PC-3 (cell line): Measurements from ENCODE around the gene IGF1. TPM values are rescaled to one million over a fixed set of nuclear protein-coding genes. Genes with fewer than 3 reads are reported as not detected.

Experiments
- ATAC-seq: fragments of 200-7000 bp; cut with Tn5 transposase; 2 replicates; pipeline ENCODE4 v1.9.1; 2020; ENCODE audit warnings: mild to moderate bottlenecking, moderate library complexity
- Bru-seq: library from RNA; stranded (reverse); fragments of 400-500 nt; gene quantifications from one replicate; lab custom pipeline; 2021; lab: Mats Ljungman, UMichigan
- BruChase-seq, 2 experiments: library from RNA; stranded (reverse); fragments of 400-500 nt; gene quantifications; one replicate each; lab custom pipeline; 2021; lab: Mats Ljungman, UMichigan
- BruUV-seq: library from RNA; stranded (reverse); fragments of 400-500 nt; replicated peaks from 2 replicates; lab custom pipeline; 2021; lab: Mats Ljungman, UMichigan
- CTCF ChIA-PET: fragments of 300-600 bp; sonication (Branson Sonifier 250); formaldehyde crosslinking; loops from one replicate; lab custom pipeline; 2022; ENCODE audit warnings: antibody characterized with exemption; lab: Charles Lee
- POLR2A ChIA-PET: fragments of 300-600 bp; sonication (Branson Sonifier 250); formaldehyde crosslinking; loops from one replicate; lab custom pipeline; 2022; ENCODE audit warnings: antibody characterized with exemption; ENCODE audit not compliant: unreplicated experiment; lab: Charles Lee
- DNase-seq: peaks from one replicate; pipeline ENCODE4 v3.0.0-alpha.2; 2015
- H2AFZ ChIP-seq: fragments of 300-600 bp; sonication (generic); 2 replicates; pipeline ENCODE4 v1.6.0; 2016; ENCODE audit warnings: antibody characterized with exemption, low read length
- H3F3A ChIP-seq: fragments of 300-600 bp; sonication (generic); one replicate; pipeline ENCODE4 v1.6.0; 2017; ENCODE audit warnings: antibody characterized with exemption, low read length, control low read depth, mild to moderate bottlenecking; ENCODE audit not compliant: unreplicated experiment
- H3K27ac ChIP-seq: fragments of 300-600 bp; sonication (generic); 2 replicates; pipeline ENCODE4 v1.5.1; 2016; ENCODE audit warnings: mild to moderate bottlenecking, low read length
- H3K27me3 ChIP-seq: fragments of 300-600 bp; sonication (generic); 2 replicates; pipeline ENCODE4 v1.6.1; 2016; ENCODE audit warnings: low read length, mixed read lengths
- H3K36me3 ChIP-seq: fragments of 300-600 bp; sonication (generic); 2 replicates; pipeline ENCODE4 v1.6.1; 2016; ENCODE audit warnings: low read depth, mixed run types, low read length, mixed read lengths
- H3K4me1 ChIP-seq: fragments of 300-600 bp; sonication (generic); 2 replicates; pipeline ENCODE4 v1.5.1; 2016; ENCODE audit warnings: low read length; ENCODE audit not compliant: insufficient read depth
- H3K4me2 ChIP-seq: fragments of 300-600 bp; sonication (generic); 2 replicates; pipeline ENCODE4 v1.6.0; 2016; ENCODE audit warnings: low read length
- H3K4me3 ChIP-seq: fragments of 300-600 bp; sonication (generic); 2 replicates; pipeline ENCODE4 v1.5.1; 2016; ENCODE audit warnings: mild to moderate bottlenecking, low read length, mixed read lengths
- H3K79me2 ChIP-seq: fragments of 300-600 bp; sonication (generic); 2 replicates; pipeline ENCODE4 v1.6.1; 2017; ENCODE audit warnings: low read length, mixed read lengths
- H3K9ac ChIP-seq: fragments of 300-600 bp; sonication (generic); 2 replicates; pipeline ENCODE4 v1.6.0; 2016; ENCODE audit warnings: mild to moderate bottlenecking, low read length
- H3K9me2 ChIP-seq: fragments of 300-600 bp; sonication (generic); replicated peaks from 2 replicates; pipeline ENCODE4 v1.6.1; 2016; ENCODE audit warnings: mixed run types, low read length, mixed read lengths
- H3K9me3 ChIP-seq: fragments of 300-600 bp; sonication (generic); 2 replicates; pipeline ENCODE4 v1.6.1; 2016; ENCODE audit warnings: low read length, mixed read lengths
- H4K20me1 ChIP-seq: fragments of 300-600 bp; sonication (generic); 2 replicates; pipeline ENCODE4 v1.6.1; 2016; ENCODE audit warnings: low read length, mixed read lengths
- EZH2 ChIP-seq: fragments of 300-600 bp; sonication (generic); IDR thresholded peaks from one replicate; pipeline ENCODE4 v1.6.1; 2017; ENCODE audit warnings: antibody characterized with exemption, mild to moderate bottlenecking, low read length; ENCODE audit not compliant: unreplicated experiment
- EZH2phosphoT487 ChIP-seq: fragments of 300-600 bp; sonication (generic); IDR thresholded peaks from 2 replicates; pipeline ENCODE4 v1.6.1; 2018; ENCODE audit warnings: mild to moderate bottlenecking, antibody characterized with exemption, low read length, borderline replicate concordance
- intact Hi-C: fragments of 100-400 bp; cut with micrococcal nuclease; formaldehyde crosslinking; loops from 2 replicates; pipeline ENCODE4 v1.9.0; 2023
- long read RNA-seq: library from polyadenylated mRNA; unstranded; transcript quantifications from one replicate; pipeline ENCODE4 v2.0.0, GENCODE V29; 2021; ENCODE audit not compliant: unreplicated experiment
- total RNA-seq: library from RNA; depleted of rRNA; stranded (reverse); fragments of >200 nt; gene quantifications from 2 replicates; pipeline ENCODE4 v1.2.3, GENCODE V29; 2014; rRNA removed
- TF ChIP-seq, protein P1 (sequence below): fragments of 300-600 bp; sonication (generic); conservative IDR thresholded peaks from 2 replicates; pipeline ENCODE4 v1.5.1; 2017; ENCODE audit warnings: antibody characterized with exemption, low read depth, mild to moderate bottlenecking, low read length

The IGF1 gene
- total RNA-seq (not detected in 2 replicates), Bru-seq, nascent RNA (percentile 1 among the genes with signal in this experiment), BruChase-seq, experiment 1, labeled RNA remaining after a 6-hour chase (percentile 1 among the genes with signal in this experiment), BruChase-seq, experiment 2, labeled RNA remaining after a 2-hour chase (not detected)
- long read RNA-seq = 0 reads

DNA sequence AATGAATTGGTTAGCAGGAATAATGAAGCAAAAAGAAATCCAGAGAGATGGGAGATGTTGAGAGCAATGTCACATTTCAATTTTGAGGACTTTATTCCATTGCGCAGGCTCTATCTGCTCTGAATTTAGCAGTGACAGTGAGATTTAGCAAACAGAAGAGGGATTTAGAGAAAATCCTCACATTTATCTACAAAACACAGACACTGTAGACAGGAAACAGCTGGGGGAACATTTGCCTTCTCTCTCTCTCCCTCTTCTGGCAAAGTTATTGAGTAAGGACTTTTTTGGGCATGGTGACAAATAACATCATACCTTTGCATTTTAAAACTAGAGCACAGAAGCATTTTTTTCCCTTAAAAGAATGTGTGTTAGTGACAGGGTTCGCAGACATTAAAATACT lies at the start of gene IGF1:
Gene IGF1 (minus strand): TSS at position 158 of the 400 bp plus-strand sequence. CDS start 182 bp downstream, outside the sequence.
- H3K27ac ChIP-seq = no peak within 1 kb of the TSS
- H3F3A ChIP-seq = no peaks in the 10 kb centered on the region
- no peaks in the 10 kb centered on the region for H3K79me2 ChIP-seq
- no peak for DNase-seq
- H3K27me3 ChIP-seq = 0 out of 2 replicates have a peak, but pooled peaks cover 3% of the 10 kb centered on the region
- no TSS peak for BruUV-seq
- intact Hi-C loops = loop anchor here (5.0 to 10.0 kb wide), 2 partner anchors 706 to 1067 kb away; no protein-coding TSS in a partner anchor
- H3K36me3 ChIP-seq = no peaks in the 10 kb centered on the region
- ChIA-PET CTCF (no interaction called here), POLR2A (no interaction called here)
- no peaks in the 10 kb centered on the region for H3K4me1 ChIP-seq
- no peak within 1 kb of the TSS for H3K9ac ChIP-seq
- no peaks in the 10 kb centered on the region for H3K9me2 ChIP-seq
- H3K9me3 ChIP-seq = no peaks in the 10 kb centered on the region
- no peak for TF ChIP-seq EZH2
- no peak for ATAC-seq
- H3K4me2 ChIP-seq = no peak within 1 kb of the TSS
- H4K20me1 ChIP-seq = no peaks in the 10 kb centered on the region
- no peak within 1 kb of the TSS for H2AFZ ChIP-seq
- H3K4me3 ChIP-seq = no peak within 1 kb of the TSS

DNA sequence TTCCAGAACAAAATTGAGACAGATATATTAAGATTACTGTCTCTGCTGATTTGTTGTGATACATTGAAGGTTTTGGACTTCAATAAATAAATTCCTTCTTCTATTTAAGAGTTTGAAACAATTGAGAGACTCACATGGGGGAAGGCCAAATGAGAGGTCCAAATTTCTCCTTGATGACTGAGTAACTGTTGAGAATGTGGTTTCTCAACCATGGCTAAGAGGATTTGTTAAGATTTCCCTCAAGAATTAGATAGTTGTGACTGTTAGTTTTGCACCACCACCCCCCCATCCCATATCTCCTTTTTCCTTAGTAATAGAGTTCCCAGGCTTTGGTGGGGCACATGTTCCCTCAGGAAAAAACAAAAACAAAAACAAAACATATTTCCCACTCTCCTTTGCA lies 47.7 kb upstream of the IGF1 start:
- Histone ChIP-seq H3K27ac (no peak overlapping the region), H3K4me3 (no peak overlapping the region), H3K4me2 (no peak overlapping the region), H3K79me2 (no peaks in the 10 kb centered on the region), H3K9me3 (0 out of 2 replicates have a peak, but pooled peaks cover 8% of the 10 kb centered on the region), H3K9me2 (no peaks in the 10 kb centered on the region), H4K20me1 (no peaks in the 10 kb centered on the region), H3K27me3 (no peaks in the 10 kb centered on the region), H3F3A (no peaks in the 10 kb centered on the region), H2AFZ (no peak overlapping the region), H3K9ac (no peak overlapping the region), H3K4me1 (no peaks in the 10 kb centered on the region), H3K36me3 (no peaks in the 10 kb centered on the region)
- no peak for TF ChIP-seq EZH2phosphoT487
- TF ChIP-seq EZH2 = no peak
- TF ChIP-seq, protein P1, sequence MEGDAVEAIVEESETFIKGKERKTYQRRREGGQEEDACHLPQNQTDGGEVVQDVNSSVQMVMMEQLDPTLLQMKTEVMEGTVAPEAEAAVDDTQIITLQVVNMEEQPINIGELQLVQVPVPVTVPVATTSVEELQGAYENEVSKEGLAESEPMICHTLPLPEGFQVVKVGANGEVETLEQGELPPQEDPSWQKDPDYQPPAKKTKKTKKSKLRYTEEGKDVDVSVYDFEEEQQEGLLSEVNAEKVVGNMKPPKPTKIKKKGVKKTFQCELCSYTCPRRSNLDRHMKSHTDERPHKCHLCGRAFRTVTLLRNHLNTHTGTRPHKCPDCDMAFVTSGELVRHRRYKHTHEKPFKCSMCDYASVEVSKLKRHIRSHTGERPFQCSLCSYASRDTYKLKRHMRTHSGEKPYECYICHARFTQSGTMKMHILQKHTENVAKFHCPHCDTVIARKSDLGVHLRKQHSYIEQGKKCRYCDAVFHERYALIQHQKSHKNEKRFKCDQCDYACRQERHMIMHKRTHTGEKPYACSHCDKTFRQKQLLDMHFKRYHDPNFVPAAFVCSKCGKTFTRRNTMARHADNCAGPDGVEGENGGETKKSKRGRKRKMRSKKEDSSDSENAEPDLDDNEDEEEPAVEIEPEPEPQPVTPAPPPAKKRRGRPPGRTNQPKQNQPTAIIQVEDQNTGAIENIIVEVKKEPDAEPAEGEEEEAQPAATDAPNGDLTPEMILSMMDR = no peak
- DNase-seq (no peak), ATAC-seq (no peak)
- no TSS peak for BruUV-seq
- ChIA-PET POLR2A (no interaction called here), CTCF (no interaction called here)
- intact Hi-C loops = no loop called here

DNA sequence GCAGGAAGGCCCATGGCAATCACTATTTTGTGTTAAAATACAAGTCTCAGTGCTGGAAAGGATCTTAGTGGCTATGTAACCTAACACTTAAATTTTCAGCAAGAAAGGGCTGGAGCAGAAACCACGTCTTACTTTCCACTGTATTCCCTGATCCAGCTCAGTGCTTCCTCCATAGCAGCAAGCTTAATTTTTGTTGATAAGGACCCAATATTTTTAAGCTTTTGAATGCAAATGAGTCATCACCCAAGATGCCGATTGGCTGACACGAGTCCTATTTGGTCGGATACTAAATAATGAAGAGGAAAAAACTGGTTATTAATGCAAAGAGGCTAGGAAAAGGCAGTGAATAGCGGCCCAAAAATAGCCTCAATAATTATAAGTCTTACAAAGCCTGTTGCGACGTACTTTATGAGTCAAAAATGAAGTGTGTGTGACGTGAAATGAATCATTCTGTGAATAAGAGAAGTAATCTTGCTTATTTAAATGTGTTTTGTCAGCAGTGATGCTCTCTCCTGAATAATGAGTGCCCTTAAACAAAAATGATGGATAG lies 46.9 kb upstream of the IGF1 start:
- H4K20me1 ChIP-seq = no peaks in the 10 kb centered on the region
- no peak overlapping the region for H3K27ac ChIP-seq
- TF ChIP-seq EZH2phosphoT487 (no peak), EZH2 (no peak)
- TF ChIP-seq, protein P1 = no peak
- H3K36me3 ChIP-seq = no peaks in the 10 kb centered on the region
- ATAC-seq (no peak), DNase-seq (no peak)
- H3K9me2 ChIP-seq = no peaks in the 10 kb centered on the region
- intact Hi-C loops = no loop called here
- BruUV-seq = no TSS peak
- ChIA-PET POLR2A (interaction anchor here (0.6 kb wide), 1 partner anchor 153 kb away, joined by 3 read pairs; no protein-coding TSS in a partner anchor), CTCF (no interaction called here)
- no peaks in the 10 kb centered on the region for H3K79me2 ChIP-seq
- H3K27me3 ChIP-seq = no peaks in the 10 kb centered on the region
- no peak overlapping the region for H3K9ac ChIP-seq
- no peak overlapping the region for H3K4me2 ChIP-seq
- no peak overlapping the region for H3K4me3 ChIP-seq
- 0 out of 2 replicates have a peak, but pooled peaks cover 6% of the 10 kb centered on the region for H3K9me3 ChIP-seq
- no peak overlapping the region for H2AFZ ChIP-seq
- H3K4me1 ChIP-seq = no peaks in the 10 kb centered on the region
- H3F3A ChIP-seq = no peaks in the 10 kb centered on the region
